OCI-LY3 (cell line): Measurements from ENCODE around the gene GNG13.

Source experiments
- H2AFZ ChIP-seq: fragments of 200-600, 300-600 bp; shearing (Covaris generic); 2 replicates; pipeline ENCODE4 v1.6.0; 2014; ENCODE audit warnings: antibody characterized with exemption, low read depth, low read length
- H3K27ac ChIP-seq: fragments of 200-600, 300-600 bp; sonication (generic); 2 replicates; pipeline ENCODE4 v1.5.1; 2014; ENCODE audit warnings: mild to moderate bottlenecking, low read length, moderate library complexity, mixed read lengths
- H3K27me3 ChIP-seq: fragments of 200-600, 300-600 bp; sonication (generic); 2 replicates; pipeline ENCODE4 v1.6.1; 2014; ENCODE audit warnings: low read depth, low read length, mixed read lengths
- H3K36me3 ChIP-seq: fragments of 200-600, 300-600 bp; sonication (generic); replicated peaks from 2 replicates; pipeline ENCODE3; 2014; ENCODE audit warnings: low read depth, low read length, mixed read lengths
- H3K4me1 ChIP-seq: fragments of 300-600, 200-600 bp; sonication (generic); 2 replicates; pipeline ENCODE4 v1.6.1; 2014; ENCODE audit warnings: low read length, mixed read lengths
- H3K4me2 ChIP-seq: fragments of 200-600, 300-600 bp; sonication (generic); 2 replicates; pipeline ENCODE4 v1.6.1; 2014; ENCODE audit warnings: low read length, mixed read lengths
- H3K4me3 ChIP-seq: fragments of 300-600, 200-600 bp; sonication (generic); 2 replicates; pipeline ENCODE4 v1.5.1; 2014; ENCODE audit warnings: antibody characterized with exemption, mild to moderate bottlenecking, low read length, moderate library complexity
- H3K79me2 ChIP-seq: fragments of 300-600, 200-600 bp; shearing (Covaris generic); 2 replicates; pipeline ENCODE4 v1.6.1; 2014; ENCODE audit warnings: mild to moderate bottlenecking, low read length, mixed read lengths
- H3K9ac ChIP-seq: fragments of 300-600, 200-600 bp; shearing (Covaris generic); 2 replicates; pipeline ENCODE4 v1.6.0; 2014; ENCODE audit warnings: mild to moderate bottlenecking, low read length, moderate library complexity
- H3K9me3 ChIP-seq: fragments of 200-600, 300-600 bp; shearing (Covaris generic); 2 replicates; pipeline ENCODE4 v1.6.1; 2014; ENCODE audit warnings: low read length, mixed read lengths; ENCODE audit not compliant: insufficient read depth
- H4K20me1 ChIP-seq: fragments of 200-600, 300-600 bp; sonication (generic); 2 replicates; pipeline ENCODE4 v1.6.1; 2016; ENCODE audit warnings: low read length, mixed read lengths; ENCODE audit not compliant: insufficient read depth
- EZH2phosphoT487 ChIP-seq: fragments of 200-600 bp; shearing (Covaris generic); IDR thresholded peaks from 2 replicates; pipeline ENCODE4 v1.6.1; 2018; ENCODE audit warnings: antibody characterized with exemption, mixed run types, low read depth
- TF ChIP-seq, protein P1 (sequence below): fragments of 200-600, 300-600 bp; sonication (generic); IDR thresholded peaks from 2 replicates; pipeline ENCODE4 v1.5.1; 2014; ENCODE audit warnings: antibody characterized with exemption, low read length, low read depth

Gene GNG13

DNA sequence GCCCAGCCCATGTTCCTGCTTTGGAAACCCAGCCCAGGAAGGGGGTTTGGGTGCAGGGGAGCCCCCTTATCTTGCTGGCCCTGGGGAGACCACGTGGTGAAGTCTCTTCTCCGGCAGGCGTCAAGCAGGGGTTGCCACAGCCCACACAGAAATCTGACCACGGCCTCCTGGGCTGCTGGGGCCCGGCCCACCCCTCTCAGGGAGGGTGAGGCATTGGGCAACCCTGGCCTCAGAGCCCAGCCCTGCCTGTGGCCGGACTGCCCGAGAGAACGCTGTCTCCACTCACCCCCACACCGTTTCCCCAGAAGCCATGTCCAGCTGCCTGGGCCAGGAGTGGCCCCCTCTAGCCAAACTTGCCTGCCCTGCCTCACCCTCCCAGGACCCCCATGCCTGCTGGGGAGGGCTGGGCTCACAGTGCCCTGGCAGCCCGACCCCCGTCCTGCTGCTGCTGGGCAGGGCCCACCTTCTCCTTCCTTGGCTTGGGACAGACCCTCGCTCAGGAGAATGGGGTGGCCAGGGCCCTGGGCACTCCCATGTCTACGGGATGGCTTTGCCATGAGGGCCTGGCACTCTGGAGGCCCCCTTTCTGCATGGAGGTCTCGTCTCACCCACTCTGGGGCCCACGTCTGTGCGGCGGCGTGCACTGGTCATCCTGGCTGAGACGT lies 19.1 kb downstream of the GNG13 start:
- Histone ChIP-seq H3K9me3 (no peaks in the 10 kb centered on the region), H3K36me3 (no peaks in the 10 kb centered on the region), H3K79me2 (no peaks in the 10 kb centered on the region), H3K9ac (no peak overlapping the region), H3K27ac (no peak overlapping the region), H2AFZ (no peak overlapping the region), H3K4me3 (no peak overlapping the region), H3K27me3 (peaks cover 20% of the 10 kb centered on the region), H3K4me1 (no peaks in the 10 kb centered on the region), H4K20me1 (no peaks in the 10 kb centered on the region), H3K4me2 (no peak overlapping the region)
- TF ChIP-seq EZH2phosphoT487 = no peak
- TF ChIP-seq, protein P1, sequence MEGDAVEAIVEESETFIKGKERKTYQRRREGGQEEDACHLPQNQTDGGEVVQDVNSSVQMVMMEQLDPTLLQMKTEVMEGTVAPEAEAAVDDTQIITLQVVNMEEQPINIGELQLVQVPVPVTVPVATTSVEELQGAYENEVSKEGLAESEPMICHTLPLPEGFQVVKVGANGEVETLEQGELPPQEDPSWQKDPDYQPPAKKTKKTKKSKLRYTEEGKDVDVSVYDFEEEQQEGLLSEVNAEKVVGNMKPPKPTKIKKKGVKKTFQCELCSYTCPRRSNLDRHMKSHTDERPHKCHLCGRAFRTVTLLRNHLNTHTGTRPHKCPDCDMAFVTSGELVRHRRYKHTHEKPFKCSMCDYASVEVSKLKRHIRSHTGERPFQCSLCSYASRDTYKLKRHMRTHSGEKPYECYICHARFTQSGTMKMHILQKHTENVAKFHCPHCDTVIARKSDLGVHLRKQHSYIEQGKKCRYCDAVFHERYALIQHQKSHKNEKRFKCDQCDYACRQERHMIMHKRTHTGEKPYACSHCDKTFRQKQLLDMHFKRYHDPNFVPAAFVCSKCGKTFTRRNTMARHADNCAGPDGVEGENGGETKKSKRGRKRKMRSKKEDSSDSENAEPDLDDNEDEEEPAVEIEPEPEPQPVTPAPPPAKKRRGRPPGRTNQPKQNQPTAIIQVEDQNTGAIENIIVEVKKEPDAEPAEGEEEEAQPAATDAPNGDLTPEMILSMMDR = no peak

DNA sequence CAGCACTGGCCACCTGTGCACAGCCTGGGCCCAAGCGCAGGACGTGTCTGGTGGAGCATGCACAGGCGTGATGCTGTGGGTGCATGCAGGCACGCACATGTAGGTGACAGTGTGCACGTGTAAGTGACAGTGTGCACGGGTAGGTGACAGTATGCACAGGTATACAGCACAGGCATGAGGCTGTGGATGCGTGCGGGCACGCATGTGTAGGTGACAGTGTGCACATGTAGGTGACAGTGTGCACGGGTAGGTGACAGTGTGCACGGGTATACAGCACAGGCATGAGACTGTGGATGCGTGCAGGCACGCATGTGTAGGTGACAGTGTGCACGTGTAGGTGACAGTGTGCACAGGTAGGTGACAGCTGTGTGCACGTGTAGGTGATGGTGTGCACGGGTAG lies 20.2 kb downstream of the GNG13 start:
- Histone ChIP-seq H3K36me3 (no peaks in the 10 kb centered on the region), H3K9ac (no peak overlapping the region), H3K27ac (no peak overlapping the region), H2AFZ (no peak overlapping the region), H3K9me3 (no peaks in the 10 kb centered on the region), H3K4me2 (no peak overlapping the region), H3K4me3 (no peak overlapping the region), H3K4me1 (no peaks in the 10 kb centered on the region), H4K20me1 (no peaks in the 10 kb centered on the region), H3K79me2 (no peaks in the 10 kb centered on the region), H3K27me3 (peaks cover 20% of the 10 kb centered on the region)
- no peak for TF ChIP-seq EZH2phosphoT487
- TF ChIP-seq, protein P1 = no peak

DNA sequence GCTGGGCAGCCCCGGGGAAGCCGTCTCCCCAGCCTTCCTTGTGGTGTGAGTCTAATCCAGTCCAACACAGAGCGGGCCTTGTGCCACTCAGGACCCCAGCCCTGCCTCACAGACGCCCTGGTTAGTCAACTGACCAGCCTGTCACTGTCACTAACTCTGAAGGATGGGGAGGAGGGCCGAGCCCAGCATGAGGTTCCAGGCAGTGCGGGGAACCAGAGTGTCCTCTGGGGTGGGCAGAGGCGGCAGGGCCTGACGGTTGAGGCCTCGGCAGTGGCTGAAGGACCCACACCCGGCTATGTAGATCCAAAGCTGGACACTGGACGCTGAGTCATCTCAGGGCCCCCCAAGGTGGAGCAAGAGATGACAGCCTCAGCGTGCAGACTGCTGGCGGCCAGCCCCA lies 21.0 kb downstream of the GNG13 start:
- H3K4me1 ChIP-seq = no peaks in the 10 kb centered on the region
- no peak overlapping the region for H3K9ac ChIP-seq
- H3K4me2 ChIP-seq = no peak overlapping the region
- H3K79me2 ChIP-seq = no peaks in the 10 kb centered on the region
- TF ChIP-seq, protein P1 = no peak
- H3K27me3 ChIP-seq = peaks cover 20% of the 10 kb centered on the region
- H3K4me3 ChIP-seq = no peak overlapping the region
- H3K27ac ChIP-seq = no peak overlapping the region
- no peaks in the 10 kb centered on the region for H3K9me3 ChIP-seq
- H3K36me3 ChIP-seq = no peaks in the 10 kb centered on the region
- no peak overlapping the region for H2AFZ ChIP-seq
- H4K20me1 ChIP-seq = no peaks in the 10 kb centered on the region

DNA sequence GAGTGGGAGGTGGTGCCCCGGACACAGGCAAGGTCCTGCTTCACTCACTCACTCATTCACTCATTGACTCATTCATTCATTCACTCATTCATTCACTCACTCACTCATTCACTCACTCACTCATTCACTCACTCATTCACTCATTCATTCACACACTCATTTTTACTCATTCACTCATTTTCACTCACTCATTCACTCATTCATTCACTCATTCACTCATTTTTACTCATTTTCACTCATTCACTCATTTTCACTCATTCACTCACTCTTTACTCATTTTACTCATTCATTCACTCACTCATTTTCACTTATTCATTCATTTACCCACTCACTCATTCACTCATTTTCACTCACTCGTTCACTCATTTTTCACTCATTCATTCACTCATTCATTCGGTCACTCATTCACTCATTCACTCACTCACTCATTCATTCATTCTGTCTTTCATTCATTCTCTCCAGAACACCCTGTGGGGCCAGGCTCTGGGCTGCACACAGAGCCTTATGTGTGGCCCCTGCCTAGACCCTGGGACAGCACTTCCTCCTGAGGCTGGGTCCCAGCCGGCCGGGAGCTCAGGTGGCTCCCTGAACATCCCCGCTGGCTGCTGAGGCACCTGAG lies 21.5 kb downstream of the GNG13 start:
- Histone ChIP-seq H4K20me1 (no peaks in the 10 kb centered on the region), H3K27me3 (peaks cover 20% of the 10 kb centered on the region), H3K4me1 (no peaks in the 10 kb centered on the region), H3K4me2 (no peak overlapping the region), H3K4me3 (no peak overlapping the region), H3K9ac (no peak overlapping the region), H3K9me3 (no peaks in the 10 kb centered on the region), H2AFZ (no peak overlapping the region), H3K79me2 (no peaks in the 10 kb centered on the region), H3K36me3 (no peaks in the 10 kb centered on the region), H3K27ac (no peak overlapping the region)
- TF ChIP-seq, protein P1 = no peak
- TF ChIP-seq EZH2phosphoT487 = no peak
